ENCODE data around the gene SAMD4A. TPM values are rescaled to one million over a fixed set of nuclear protein-coding genes. Genes with fewer than 3 reads are reported as not detected.

SAMD4A gene
- total and polyA plus RNA-seq, 8 donors = 2.5 to 67.4 (median 15.9) TPM

DNA sequence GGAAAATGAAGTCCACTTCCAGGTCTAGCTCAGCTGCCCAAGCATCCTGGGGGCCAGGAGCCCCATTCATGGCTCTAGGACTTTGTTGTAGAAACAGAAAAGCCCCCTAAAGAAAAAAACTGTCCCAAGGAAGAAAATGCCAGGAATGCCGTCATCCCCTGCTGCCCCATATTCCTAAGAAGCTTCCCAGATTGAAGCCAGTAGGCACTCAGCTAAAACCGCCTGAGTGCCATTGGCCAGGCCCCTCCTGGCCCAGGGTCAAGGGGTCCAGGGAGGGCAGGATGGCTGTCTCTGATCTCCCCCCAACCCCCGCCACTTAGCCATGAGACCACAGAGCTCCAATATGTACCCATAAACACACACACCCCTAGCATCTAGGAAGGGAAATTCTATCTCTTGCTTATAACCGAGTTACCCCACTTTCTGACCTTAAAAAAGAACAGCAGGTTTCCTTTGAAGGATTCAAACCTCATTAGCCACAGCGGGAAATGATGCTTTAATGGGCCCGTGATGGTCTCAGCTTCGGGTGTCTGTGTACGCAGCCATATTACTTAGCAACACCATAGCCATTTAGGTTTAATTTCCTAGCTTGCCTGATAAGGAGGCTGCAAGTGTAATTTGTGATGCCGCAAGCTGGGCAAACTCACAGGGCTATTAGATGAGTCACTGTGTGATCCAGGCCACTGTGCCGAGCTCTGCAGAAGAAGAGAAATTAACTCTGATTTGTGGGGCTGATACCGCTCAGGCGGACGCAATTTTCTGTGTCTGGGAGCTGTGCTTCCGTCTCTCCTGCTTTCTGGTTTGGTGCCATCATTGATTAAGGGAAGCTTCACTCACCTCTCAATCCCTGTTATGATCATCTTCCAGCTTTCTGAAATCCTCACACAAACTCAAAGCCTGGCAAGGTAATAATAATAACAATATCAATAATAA, 251.5 kb downstream of the SAMD4A start:
- no peak overlapping the region for H3K27ac ChIP-seq
- peaks cover 0 to 7% (median 6%) of the 10 kb centered on the region in 4 donors for H3K9me3 ChIP-seq
- peak in 1 of 2 donors; percentile 80 for DNase-seq
- no peak overlapping the region for H3K4me3 ChIP-seq
- H3K4me1 ChIP-seq = peaks cover 0 to 4% (median 0%) of the 10 kb centered on the region in 4 donors
- no peak for TF ChIP-seq POLR2A (IDR thresholded peaks at IDR 0.05)
- TF ChIP-seq CTCF (IDR thresholded peaks at IDR 0.05) = no peak
- no peak for TF ChIP-seq POLR2AphosphoS5 (IDR thresholded peaks at IDR 0.05)
- no peak for TF ChIP-seq EP300 (IDR thresholded peaks at IDR 0.05)
- intact Hi-C loops (cut with DNase I; ENCODE audit: low total_unique reads) = no loop called here
- H3K36me3 ChIP-seq = no peaks in the 10 kb centered on the region
- 43 to 52% (median 48%) methylated on average over 14 of the region's 14 CpGs for WGBS, 5 donors
- H3K27me3 ChIP-seq = no peaks in the 10 kb centered on the region

GRCh38 chr14:54822685-54823084, 255.8 kb downstream of the SAMD4A start:
- Histone ChIP-seq H3K27ac (no peak overlapping the region), H3K36me3 (no peaks in the 10 kb centered on the region), H3K4me3 (no peak overlapping the region), H3K27me3 (no peaks in the 10 kb centered on the region), H3K4me1 (peaks cover 0 to 4% (median 0%) of the 10 kb centered on the region in 4 donors), H3K9me3 (peaks cover 0 to 32% (median 25%) of the 10 kb centered on the region in 4 donors)
- no peak for TF ChIP-seq EP300 (IDR thresholded peaks at IDR 0.05)
- TF ChIP-seq CTCF (IDR thresholded peaks at IDR 0.05) = no peak
- TF ChIP-seq POLR2AphosphoS5 (IDR thresholded peaks at IDR 0.05) = no peak
- TF ChIP-seq POLR2A (IDR thresholded peaks at IDR 0.05) = no peak
- intact Hi-C loops (cut with DNase I; ENCODE audit: low total_unique reads) = no loop called here
- DNase-seq = no peak

GRCh38 chr14:54823757-54824549, 257.0 kb downstream of the SAMD4A start:
- no peak overlapping the region for H3K27ac ChIP-seq
- no peaks in the 10 kb centered on the region for H3K36me3 ChIP-seq
- intact Hi-C loops (cut with DNase I; ENCODE audit: low total_unique reads) = no loop called here
- H3K9me3 ChIP-seq = peaks cover 0 to 32% (median 25%) of the 10 kb centered on the region in 4 donors
- H3K4me1 ChIP-seq = peaks cover 0 to 2% (median 0%) of the 10 kb centered on the region in 4 donors
- H3K4me3 ChIP-seq = no peak overlapping the region
- DNase-seq = no peak
- TF ChIP-seq POLR2A (IDR thresholded peaks at IDR 0.05) (no peak), POLR2AphosphoS5 (IDR thresholded peaks at IDR 0.05) (no peak), EP300 (IDR thresholded peaks at IDR 0.05) (no peak), CTCF (IDR thresholded peaks at IDR 0.05) (no peak)
- H3K27me3 ChIP-seq = no peaks in the 10 kb centered on the region
- WGBS, 5 donors = 97 to 100% (median 99%) methylated on average over 2 of the region's 2 CpGs

- WGBS, 5 donors = 88 to 96% (median 95%) methylated on average over 1 of the region's 1 CpG
- H3K4me1 ChIP-seq = no peaks in the 10 kb centered on the region
- no peak for DNase-seq
- TF ChIP-seq EP300 (IDR thresholded peaks at IDR 0.05) (no peak), POLR2A (IDR thresholded peaks at IDR 0.05) (no peak), CTCF (IDR thresholded peaks at IDR 0.05) (no peak), POLR2AphosphoS5 (IDR thresholded peaks at IDR 0.05) (no peak)
- H3K4me3 ChIP-seq = no peak overlapping the region
- no peaks in the 10 kb centered on the region for H3K36me3 ChIP-seq
- no peak overlapping the region for H3K27ac ChIP-seq
- intact Hi-C loops (cut with DNase I; ENCODE audit: low total_unique reads) = no loop called here
- no peaks in the 10 kb centered on the region for H3K27me3 ChIP-seq
- H3K9me3 ChIP-seq = peaks cover 0 to 29% (median 23%) of the 10 kb centered on the region in 4 donors
These were observed 261.1 kb downstream of the SAMD4A start for GRCh38 chr14:54828037-54828436.

Measured in stomach (tissue), 9 donors.